Stimulated activated CD8-positive, alpha-beta memory T cell treated with anti-CD3 and anti-CD28 coated beads, Interleukin-7, amount 100 ng/mL, for 4 hours (primary cell): ENCODE data around the gene MNAT1.
"Not testable (repeated sequence)": the region's sequence is repeated elsewhere in the genome, so short reads cannot be mapped to it uniquely, and the experiment has no call there.

Experiments used
- DNase-seq, 2 donors: peaks; one replicate each; pipeline ENCODE4 v3.0.0-alpha.2; 2020; ENCODE audit warnings: low read depth in 2 of 2

The MNAT1 gene

GRCh38 chr14:60738843-60739508, 4.4 kb downstream of the MNAT1 start:
- DNase-seq, result no peak

GRCh38 chr14:60744566-60744965, 10.0 kb downstream of the MNAT1 start:
- no peak for DNase-seq

GRCh38 chr14:60753264-60754119, 18.9 kb downstream of the MNAT1 start:
- DNase-seq, result peak; percentile 26 to 44

GRCh38 chr14:60756847-60757246, 22.3 kb downstream of the MNAT1 start:
- DNase-seq, result no peak

GRCh38 chr14:60757567-60758002, 23.0 kb downstream of the MNAT1 start:
- no peak for DNase-seq

GRCh38 chr14:60758885-60759284, 24.3 kb downstream of the MNAT1 start:
- DNase-seq, result no peak

- DNase-seq, result no peak
These were observed 25.6 kb downstream of the MNAT1 start for GRCh38 chr14:60760209-60760608.

- DNase-seq, result no peak
These were observed 26.2 kb downstream of the MNAT1 start for GRCh38 chr14:60760644-60761364.

GRCh38 chr14:60768602-60769001, 34.0 kb downstream of the MNAT1 start:
- DNase-seq, result no peak

- no peak for DNase-seq
These were observed 36.6 kb downstream of the MNAT1 start for GRCh38 chr14:60771117-60771516.

- no peak for DNase-seq
These were observed 39.0 kb downstream of the MNAT1 start for GRCh38 chr14:60773558-60773957.

- no peak for DNase-seq
These were observed 40.7 kb downstream of the MNAT1 start for GRCh38 chr14:60775296-60775695.

- DNase-seq, result no peak
These were observed 43.5 kb downstream of the MNAT1 start for GRCh38 chr14:60777856-60778578.

- DNase-seq, result not testable (repeated sequence)
These were observed 45.4 kb downstream of the MNAT1 start for GRCh38 chr14:60779745-60780514.

- DNase-seq, result not testable (repeated sequence)
These were observed 46.0 kb downstream of the MNAT1 start for GRCh38 chr14:60780558-60780957.

GRCh38 chr14:60786905-60787304, 52.3 kb downstream of the MNAT1 start:
- DNase-seq, result no peak

GRCh38 chr14:60789656-60790055, 55.1 kb downstream of the MNAT1 start:
- DNase-seq, result no peak

GRCh38 chr14:60790850-60791249, 56.3 kb downstream of the MNAT1 start:
- DNase-seq, result no peak

GRCh38 chr14:60796434-60796833, 61.9 kb downstream of the MNAT1 start:
- DNase-seq, result no peak

GRCh38 chr14:60800409-60800808, 65.8 kb downstream of the MNAT1 start:
- no peak for DNase-seq

- no peak for DNase-seq
These were observed 69.3 kb downstream of the MNAT1 start for GRCh38 chr14:60803871-60804270.
